Sigmoid colon (tissue), 4 donors: ENCODE results near the gene PANK2.

ENCODE experiments used
- CTCF ChIP-seq, 4 experiments: fragments of 450-650 bp in 3 of 4; fragments of 200-600 bp in 1 of 4; IDR thresholded peaks; one replicate each; pipeline ENCODE4 v1.5.1; 2016 to 2019; ENCODE audit warnings: antibody characterized with exemption in 4 of 4, mild to moderate bottlenecking in 3 of 4, moderate library complexity in 2 of 4
- EP300 ChIP-seq, 4 donors: sonication (generic); formaldehyde crosslinking; IDR thresholded peaks; one replicate each; pipeline ENCODE4 v1.6.1; 2017; ENCODE audit warnings: antibody characterized with exemption in 4 of 4
- POLR2A ChIP-seq, 2 donors: fragments of 450-650 bp; IDR thresholded peaks; one replicate each; pipeline ENCODE4 v1.6.1; 2016; ENCODE audit warnings: antibody characterized with exemption in 2 of 2, mild to moderate bottlenecking in 2 of 2, moderate library complexity in 2 of 2

- no peak for TF ChIP-seq CTCF (IDR thresholded peaks at IDR 0.05)
- no peak for TF ChIP-seq POLR2A (IDR thresholded peaks at IDR 0.05)
- TF ChIP-seq EP300 (IDR thresholded peaks at IDR 0.05) = no peak
Measured at GRCh38 chr20:3929713-3930060, 40.5 kb downstream of the PANK2 start.
